Panc1 (cell line): Measurements from ENCODE around the gene IFITM2. TPM values are rescaled to one million over a fixed set of nuclear protein-coding genes. Genes with fewer than 3 reads are reported as not detected.
"Not testable (repeated sequence)": the region's sequence is repeated elsewhere in the genome, so short reads cannot be mapped to it uniquely, and the experiment has no call there.

ENCODE experiments used
- ATAC-seq: fragments of 200-7000 bp; cut with Tn5 transposase; 2 replicates; pipeline ENCODE4 v1.9.1; 2020; ENCODE audit warnings: mild to moderate bottlenecking, moderate library complexity
- BruUV-seq: library from RNA; stranded (reverse); fragments of 400-500 nt; replicated peaks from 2 replicates; lab custom pipeline; 2021; lab: Mats Ljungman, UMichigan
- CTCF ChIA-PET: fragments of 300-600 bp; sonication (Branson Sonifier 250); formaldehyde crosslinking; loops from one replicate; lab custom pipeline; 2022; ENCODE audit warnings: antibody characterized with exemption; lab: Charles Lee
- POLR2A ChIA-PET: fragments of 300-600 bp; sonication (Branson Sonifier 250); formaldehyde crosslinking; loops from one replicate; lab custom pipeline; 2022; ENCODE audit warnings: antibody characterized with exemption; lab: Charles Lee
- DNase-seq: peaks from one replicate; pipeline ENCODE4 v3.0.0-alpha.2; 2010; ENCODE audit warnings: low read depth, low spot score
- H3K27ac ChIP-seq: 2 replicates; pipeline ENCODE4 v1.5.1; 2011; ENCODE audit warnings: mild to moderate bottlenecking, low read length, inconsistent platforms
- H3K27me3 ChIP-seq: fragments of 200-500 bp; sonication (Bioruptor generic); 2 replicates; pipeline ENCODE4 v1.6.0; 2014; ENCODE audit warnings: low read length, inconsistent platforms; ENCODE audit not compliant: control insufficient read depth, insufficient read depth
- H3K36me3 ChIP-seq: fragments of 200-500 bp; sonication (Bioruptor generic); 2 replicates; pipeline ENCODE4 v1.5.1; 2014; ENCODE audit warnings: inconsistent platforms, mild to moderate bottlenecking, low read length, moderate library complexity; ENCODE audit not compliant: control insufficient read depth, insufficient read depth
- H3K4me1 ChIP-seq: 2 replicates; pipeline ENCODE4 v1.5.1; 2011; ENCODE audit warnings: inconsistent platforms, mild to moderate bottlenecking, low read length, moderate library complexity; ENCODE audit not compliant: control insufficient read depth, insufficient read depth
- H3K4me3 ChIP-seq, 2 experiments: 2 replicates each; pipeline ENCODE4 v1.5.1; 2011 to 2012; ENCODE audit warnings: low read depth in 2 of 2, low read length in 2 of 2, mild to moderate bottlenecking in 2 of 2, inconsistent platforms in 1 of 2, moderate library complexity in 1 of 2
- H3K9me3 ChIP-seq: fragments of 200-500 bp; sonication (Bioruptor generic); 2 replicates; pipeline ENCODE4 v1.5.1; 2014; ENCODE audit warnings: low read depth, mild to moderate bottlenecking, inconsistent platforms, low read length, moderate library complexity; ENCODE audit not compliant: control insufficient read depth, insufficient read depth
- POLR2AphosphoS5 ChIP-seq: IDR thresholded peaks from 2 replicates; pipeline ENCODE4 v1.6.1; 2012; ENCODE audit warnings: mild to moderate bottlenecking, low read depth, low read length, moderate library complexity
- SIN3A ChIP-seq: IDR thresholded peaks from 2 replicates; pipeline ENCODE4 v1.6.1; 2012; ENCODE audit warnings: low read depth, mild to moderate bottlenecking, low read length, moderate library complexity, borderline replicate concordance; ENCODE audit not compliant: insufficient read depth
- TCF7L2 ChIP-seq: IDR thresholded peaks from 2 replicates; pipeline ENCODE4 v1.6.1; 2011; ENCODE audit warnings: mild to moderate bottlenecking, low read depth, low read length, inconsistent platforms
- in situ Hi-C: cut with HindIII; loops from 2 replicates; pipeline ENCODE4 v1.10.0; 2016; ENCODE audit warnings: low sequenced_read_pairs, low pct_unique_long_range_greater_than_20kb
- intact Hi-C: fragments of 100-400 bp; cut with micrococcal nuclease; formaldehyde crosslinking; loops from one replicate; pipeline ENCODE4 v1.10.0; 2022; ENCODE audit not compliant: unreplicated experiment
- total RNA-seq: library from RNA; stranded (reverse); gene quantifications from one replicate; pipeline ENCODE4 v1.2.1, GENCODE V29; 2021; ENCODE audit not compliant: unreplicated experiment
- TF ChIP-seq, protein P1 (sequence below): fragments of 450-650 bp; IDR thresholded peaks from 2 replicates; pipeline ENCODE4 v1.5.1; 2017; ENCODE audit warnings: mild to moderate bottlenecking
- TF ChIP-seq, protein P2 (sequence below), 2 experiments: IDR thresholded peaks; 2 replicates each; pipeline ENCODE4 v1.6.1; 2011 to 2012; ENCODE audit warnings: low read depth in 2 of 2, control low read depth in 1 of 2, low read length in 1 of 2, mild to moderate bottlenecking in 1 of 2, moderate library complexity in 1 of 2; ENCODE audit not compliant: insufficient read depth in 1 of 2

Gene IFITM2
- total RNA-seq, 1 experiment from 2014 or later, result 183 TPM

DNA sequence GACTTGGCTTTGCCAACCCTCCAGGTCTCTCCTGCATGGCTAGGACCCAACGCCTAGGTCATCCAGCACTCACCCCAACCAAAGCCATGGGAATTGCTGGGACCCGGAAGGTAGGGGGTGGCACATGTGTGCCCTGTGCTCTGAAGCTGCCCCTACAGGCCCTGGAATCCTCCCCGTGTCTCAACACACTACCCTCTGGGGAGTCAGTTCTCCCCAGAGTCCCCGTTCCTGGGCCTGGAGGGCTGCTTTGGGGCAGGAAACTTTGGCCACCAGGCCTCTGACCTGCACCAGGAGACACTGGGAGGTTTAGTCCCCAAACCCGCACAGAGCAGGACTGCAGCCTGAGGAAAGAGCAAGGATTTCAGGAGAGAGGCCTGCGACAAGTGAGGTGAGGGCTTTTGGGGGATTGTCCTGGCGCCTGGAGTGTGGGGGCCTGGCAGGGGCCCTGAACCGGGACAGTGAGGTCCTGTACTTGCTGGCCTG lies 5.7 kb downstream of the IFITM2 start:
- no peak for DNase-seq
- peaks cover 63% of the 10 kb centered on the region for H3K4me1 ChIP-seq
- H3K36me3 ChIP-seq, result no peaks in the 10 kb centered on the region
- TF ChIP-seq TCF7L2 (no peak), SIN3A (no peak), POLR2AphosphoS5 (no peak)
- TF ChIP-seq, protein P1, sequence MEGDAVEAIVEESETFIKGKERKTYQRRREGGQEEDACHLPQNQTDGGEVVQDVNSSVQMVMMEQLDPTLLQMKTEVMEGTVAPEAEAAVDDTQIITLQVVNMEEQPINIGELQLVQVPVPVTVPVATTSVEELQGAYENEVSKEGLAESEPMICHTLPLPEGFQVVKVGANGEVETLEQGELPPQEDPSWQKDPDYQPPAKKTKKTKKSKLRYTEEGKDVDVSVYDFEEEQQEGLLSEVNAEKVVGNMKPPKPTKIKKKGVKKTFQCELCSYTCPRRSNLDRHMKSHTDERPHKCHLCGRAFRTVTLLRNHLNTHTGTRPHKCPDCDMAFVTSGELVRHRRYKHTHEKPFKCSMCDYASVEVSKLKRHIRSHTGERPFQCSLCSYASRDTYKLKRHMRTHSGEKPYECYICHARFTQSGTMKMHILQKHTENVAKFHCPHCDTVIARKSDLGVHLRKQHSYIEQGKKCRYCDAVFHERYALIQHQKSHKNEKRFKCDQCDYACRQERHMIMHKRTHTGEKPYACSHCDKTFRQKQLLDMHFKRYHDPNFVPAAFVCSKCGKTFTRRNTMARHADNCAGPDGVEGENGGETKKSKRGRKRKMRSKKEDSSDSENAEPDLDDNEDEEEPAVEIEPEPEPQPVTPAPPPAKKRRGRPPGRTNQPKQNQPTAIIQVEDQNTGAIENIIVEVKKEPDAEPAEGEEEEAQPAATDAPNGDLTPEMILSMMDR, result no peak
- TF ChIP-seq, protein P2, sequence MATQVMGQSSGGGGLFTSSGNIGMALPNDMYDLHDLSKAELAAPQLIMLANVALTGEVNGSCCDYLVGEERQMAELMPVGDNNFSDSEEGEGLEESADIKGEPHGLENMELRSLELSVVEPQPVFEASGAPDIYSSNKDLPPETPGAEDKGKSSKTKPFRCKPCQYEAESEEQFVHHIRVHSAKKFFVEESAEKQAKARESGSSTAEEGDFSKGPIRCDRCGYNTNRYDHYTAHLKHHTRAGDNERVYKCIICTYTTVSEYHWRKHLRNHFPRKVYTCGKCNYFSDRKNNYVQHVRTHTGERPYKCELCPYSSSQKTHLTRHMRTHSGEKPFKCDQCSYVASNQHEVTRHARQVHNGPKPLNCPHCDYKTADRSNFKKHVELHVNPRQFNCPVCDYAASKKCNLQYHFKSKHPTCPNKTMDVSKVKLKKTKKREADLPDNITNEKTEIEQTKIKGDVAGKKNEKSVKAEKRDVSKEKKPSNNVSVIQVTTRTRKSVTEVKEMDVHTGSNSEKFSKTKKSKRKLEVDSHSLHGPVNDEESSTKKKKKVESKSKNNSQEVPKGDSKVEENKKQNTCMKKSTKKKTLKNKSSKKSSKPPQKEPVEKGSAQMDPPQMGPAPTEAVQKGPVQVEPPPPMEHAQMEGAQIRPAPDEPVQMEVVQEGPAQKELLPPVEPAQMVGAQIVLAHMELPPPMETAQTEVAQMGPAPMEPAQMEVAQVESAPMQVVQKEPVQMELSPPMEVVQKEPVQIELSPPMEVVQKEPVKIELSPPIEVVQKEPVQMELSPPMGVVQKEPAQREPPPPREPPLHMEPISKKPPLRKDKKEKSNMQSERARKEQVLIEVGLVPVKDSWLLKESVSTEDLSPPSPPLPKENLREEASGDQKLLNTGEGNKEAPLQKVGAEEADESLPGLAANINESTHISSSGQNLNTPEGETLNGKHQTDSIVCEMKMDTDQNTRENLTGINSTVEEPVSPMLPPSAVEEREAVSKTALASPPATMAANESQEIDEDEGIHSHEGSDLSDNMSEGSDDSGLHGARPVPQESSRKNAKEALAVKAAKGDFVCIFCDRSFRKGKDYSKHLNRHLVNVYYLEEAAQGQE (IDR thresholded peaks at IDR 0.05; ENCODE audit: insufficient read depth in 1 of 2, low read depth in 2 of 2, low read length in 1 of 2), result no peak
- peak overlapping the region; percentile 94 for H3K27ac ChIP-seq
- ChIA-PET POLR2A (no interaction called here), CTCF (interaction anchor here (0.9 kb wide), 1 partner anchor 42 kb away, joined by 6 read pairs; no protein-coding TSS in a partner anchor)
- H3K9me3 ChIP-seq, result no peaks in the 10 kb centered on the region
- H3K27me3 ChIP-seq, result no peaks in the 10 kb centered on the region; the same call in 1 of the 2 replicates
- intact Hi-C loops (no loop called here), in situ Hi-C loops (no loop called here)
- no TSS peak for BruUV-seq
- ATAC-seq, result 0 out of 2 replicates have a peak, but pooled peaks have one; percentile 2
- peak overlapping the region in 1 of 2 experiments; percentile 69; a peak in 2 of 4 replicates for H3K4me3 ChIP-seq

GRCh38 chr11:313787-314553 lies 6.4 kb downstream of the IFITM2 start, which contains the start of gene IFITM1:
TSS of gene IFITM1 (plus strand) at chr11:314040. CDS start at chr11:314171, 131 bp downstream.
- Histone ChIP-seq H3K9me3 (no peaks in the 10 kb centered on the region), H3K4me3 (peak within 1 kb of the TSS; percentile 22 to 69), H3K4me1 (peaks cover 63% of the 10 kb centered on the region), H3K27me3 (no peaks in the 10 kb centered on the region; the same call in 1 of the 2 replicates), H3K36me3 (no peaks in the 10 kb centered on the region), H3K27ac (peak within 1 kb of the TSS; percentile 94)
- ChIA-PET POLR2A (no interaction called here), CTCF (no interaction called here)
- DNase-seq (no peak), ATAC-seq (0 out of 2 replicates have a peak, but pooled peaks have one; percentile 1)
- in situ Hi-C loops (no loop called here), intact Hi-C loops (no loop called here)
- BruUV-seq, result TSS peak; percentile 96
- TF ChIP-seq, protein P1, result no peak
- no peak for TF ChIP-seq TCF7L2

GRCh38 chr11:314554-314875 lies 6.9 kb downstream of the IFITM2 start:
- POLR2A ChIA-PET, in situ Hi-C loops, intact Hi-C loops, H3K36me3 ChIP-seq, BruUV-seq, DNase-seq, H3K9me3 ChIP-seq, H3K27me3 ChIP-seq, CTCF ChIA-PET: not testable (repeated sequence)
- Histone ChIP-seq H3K27ac (peak overlapping the region; percentile 94), H3K4me3 (peak overlapping the region; percentile 22 to 69), H3K4me1 (peaks cover 58% of the 10 kb centered on the region)
- peak; percentile 13; the same call in 1 of the 2 replicates for ATAC-seq
